ENCODE measurements around the gene FAM180A.

The FAM180A gene

GRCh38 chr7:135756191-135756590 is 7.6 kb upstream of the FAM180A start:
- H3K27me3 ChIP-seq (ENCODE audit: insufficient read depth, low read length, poor library complexity) = no peaks in the 10 kb centered on the region
- H3K9ac ChIP-seq (ENCODE audit: low read length) = no peak overlapping the region
- H4K8ac ChIP-seq (ENCODE audit: low read depth, low read length) = no peak overlapping the region
- no peak overlapping the region for H4K5ac ChIP-seq (ENCODE audit: low read length)
- H3K4me1 ChIP-seq (ENCODE audit: control insufficient read depth, low read depth, low read length) = peaks cover 3% of the 10 kb centered on the region
- H3K79me2 ChIP-seq (ENCODE audit: control insufficient read depth, insufficient read depth, low read length) = no peaks in the 10 kb centered on the region
- no peak overlapping the region for H3K23ac ChIP-seq (ENCODE audit: low read length)
- no peak overlapping the region for H3K4me2 ChIP-seq (ENCODE audit: low read length)
- H2AK5ac ChIP-seq (ENCODE audit: low read length) = no peak overlapping the region
- no peak overlapping the region for H2BK5ac ChIP-seq (ENCODE audit: low read length)
- no peak overlapping the region for H3K18ac ChIP-seq (ENCODE audit: low read length)
- no peak overlapping the region for H3K56ac ChIP-seq (ENCODE audit: low read length)
- H2BK15ac ChIP-seq (replicated peaks; ENCODE audit: low read depth) = no peak overlapping the region
- H3K36me3 ChIP-seq (ENCODE audit: control insufficient read depth, insufficient read depth, low read length) = no peaks in the 10 kb centered on the region
- no CpG with 5 or more reads among the region's 5 CpGs for WGBS (ENCODE audit: extremely low coverage, insufficient coverage, low lambda C conversion rate)
- DNase-seq = no peak
- H3K79me1 ChIP-seq (ENCODE audit: low read length) = no peaks in the 10 kb centered on the region
- H3K27ac ChIP-seq (ENCODE audit: low read depth, low read length) = no peak overlapping the region
- H2BK120ac ChIP-seq (ENCODE audit: low read depth, low read length) = no peak overlapping the region
- no peak overlapping the region for H3K4ac ChIP-seq (ENCODE audit: low read depth, low read length)
- H3K4me3 ChIP-seq (ENCODE audit: low read length) = no peak overlapping the region

DNA sequence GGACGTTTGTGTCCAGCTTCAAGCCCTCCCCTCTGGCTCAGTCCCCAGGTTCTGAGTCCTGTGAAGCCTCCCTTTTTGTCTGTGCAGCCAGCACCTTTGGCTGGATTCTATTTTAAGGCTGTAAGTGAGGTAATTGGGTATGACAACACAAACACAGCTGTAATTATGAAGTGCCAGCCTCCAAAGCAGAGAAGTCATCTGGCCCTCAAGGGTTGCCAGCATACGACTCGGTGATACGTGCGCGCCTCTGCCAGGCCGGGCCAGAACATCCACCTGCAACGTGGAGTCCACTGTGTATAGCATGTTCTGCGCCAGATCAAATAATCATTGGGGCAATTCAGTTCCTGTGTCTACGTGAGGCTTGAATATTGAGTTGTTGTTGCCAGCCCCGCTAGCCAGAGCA is 6.7 kb upstream of the FAM180A start:
- H3K36me3 ChIP-seq (ENCODE audit: control insufficient read depth, insufficient read depth, low read length) = no peaks in the 10 kb centered on the region
- H3K56ac ChIP-seq (ENCODE audit: low read length) = no peak overlapping the region
- no peaks in the 10 kb centered on the region for H3K79me2 ChIP-seq (ENCODE audit: control insufficient read depth, insufficient read depth, low read length)
- no peaks in the 10 kb centered on the region for H3K27me3 ChIP-seq (ENCODE audit: insufficient read depth, low read length, poor library complexity)
- H4K8ac ChIP-seq (ENCODE audit: low read depth, low read length) = no peak overlapping the region
- DNase-seq = no peak
- no peak overlapping the region for H3K4me2 ChIP-seq (ENCODE audit: low read length)
- H4K5ac ChIP-seq (ENCODE audit: low read length) = no peak overlapping the region
- WGBS (ENCODE audit: extremely low coverage, insufficient coverage, low lambda C conversion rate) = no CpG with 5 or more reads among the region's 11 CpGs
- H3K9ac ChIP-seq (ENCODE audit: low read length) = no peak overlapping the region
- H3K4me1 ChIP-seq (ENCODE audit: control insufficient read depth, low read depth, low read length) = peaks cover 3% of the 10 kb centered on the region
- H3K27ac ChIP-seq (ENCODE audit: low read depth, low read length) = no peak overlapping the region
- no peak overlapping the region for H3K18ac ChIP-seq (ENCODE audit: low read length)
- H2BK120ac ChIP-seq (ENCODE audit: low read depth, low read length) = no peak overlapping the region
- H3K23ac ChIP-seq (ENCODE audit: low read length) = no peak overlapping the region
- H2BK5ac ChIP-seq (ENCODE audit: low read length) = no peak overlapping the region
- H3K4me3 ChIP-seq (ENCODE audit: low read length) = no peak overlapping the region
- no peak overlapping the region for H2AK5ac ChIP-seq (ENCODE audit: low read length)
- H2BK15ac ChIP-seq (replicated peaks; ENCODE audit: low read depth) = no peak overlapping the region
- no peak overlapping the region for H3K4ac ChIP-seq (ENCODE audit: low read depth, low read length)
- no peaks in the 10 kb centered on the region for H3K79me1 ChIP-seq (ENCODE audit: low read length)

- Histone ChIP-seq H3K36me3 (ENCODE audit: control insufficient read depth, insufficient read depth, low read length) (no peaks in the 10 kb centered on the region), H2BK120ac (ENCODE audit: low read depth, low read length) (no peak overlapping the region), H3K27me3 (ENCODE audit: insufficient read depth, low read length, poor library complexity) (no peaks in the 10 kb centered on the region), H2BK5ac (ENCODE audit: low read length) (no peak overlapping the region), H3K79me2 (ENCODE audit: control insufficient read depth, insufficient read depth, low read length) (no peaks in the 10 kb centered on the region), H3K4me1 (ENCODE audit: control insufficient read depth, low read depth, low read length) (peaks cover 3% of the 10 kb centered on the region), H3K4me2 (ENCODE audit: low read length) (no peak overlapping the region), H3K56ac (ENCODE audit: low read length) (no peak overlapping the region), H3K79me1 (ENCODE audit: low read length) (no peaks in the 10 kb centered on the region), H3K4me3 (ENCODE audit: low read length) (no peak overlapping the region), H3K23ac (ENCODE audit: low read length) (no peak overlapping the region), H2AK5ac (ENCODE audit: low read length) (no peak overlapping the region), H3K4ac (ENCODE audit: low read depth, low read length) (no peak overlapping the region), H3K18ac (ENCODE audit: low read length) (no peak overlapping the region), H4K8ac (ENCODE audit: low read depth, low read length) (no peak overlapping the region), H2BK15ac (replicated peaks; ENCODE audit: low read depth) (no peak overlapping the region), H4K5ac (ENCODE audit: low read length) (no peak overlapping the region), H3K9ac (ENCODE audit: low read length) (no peak overlapping the region), H3K27ac (ENCODE audit: low read depth, low read length) (no peak overlapping the region)
- WGBS (ENCODE audit: extremely low coverage, insufficient coverage, low lambda C conversion rate) = no CpG with 5 or more reads among the region's 8 CpGs
- no peak for DNase-seq
These were observed 5.2 kb upstream of the FAM180A start for GRCh38 chr7:135753616-135754413.

- Histone ChIP-seq H3K79me2 (ENCODE audit: control insufficient read depth, insufficient read depth, low read length) (no peaks in the 10 kb centered on the region), H4K8ac (ENCODE audit: low read depth, low read length) (no peak overlapping the region), H4K5ac (ENCODE audit: low read length) (no peak overlapping the region), H3K36me3 (ENCODE audit: control insufficient read depth, insufficient read depth, low read length) (no peaks in the 10 kb centered on the region), H3K23ac (ENCODE audit: low read length) (no peak overlapping the region), H2BK15ac (replicated peaks; ENCODE audit: low read depth) (no peak overlapping the region), H3K18ac (ENCODE audit: low read length) (no peak overlapping the region), H3K4me1 (ENCODE audit: control insufficient read depth, low read depth, low read length) (no peaks in the 10 kb centered on the region), H2BK120ac (ENCODE audit: low read depth, low read length) (no peak overlapping the region), H2BK5ac (ENCODE audit: low read length) (no peak overlapping the region), H3K9ac (ENCODE audit: low read length) (no peak overlapping the region), H2AK5ac (ENCODE audit: low read length) (no peak overlapping the region), H3K27ac (ENCODE audit: low read depth, low read length) (no peak overlapping the region), H3K4ac (ENCODE audit: low read depth, low read length) (no peak overlapping the region), H3K79me1 (ENCODE audit: low read length) (no peaks in the 10 kb centered on the region), H3K27me3 (ENCODE audit: insufficient read depth, low read length, poor library complexity) (no peaks in the 10 kb centered on the region), H3K4me3 (ENCODE audit: low read length) (no peak overlapping the region), H3K4me2 (ENCODE audit: low read length) (no peak overlapping the region), H3K56ac (ENCODE audit: low read length) (no peak overlapping the region)
- DNase-seq = no peak
- WGBS (ENCODE audit: extremely low coverage, insufficient coverage, low lambda C conversion rate) = no CpG with 5 or more reads among the region's 8 CpGs
These were observed 1.2 kb downstream of the FAM180A start for GRCh38 chr7:135747366-135747765.

DNA sequence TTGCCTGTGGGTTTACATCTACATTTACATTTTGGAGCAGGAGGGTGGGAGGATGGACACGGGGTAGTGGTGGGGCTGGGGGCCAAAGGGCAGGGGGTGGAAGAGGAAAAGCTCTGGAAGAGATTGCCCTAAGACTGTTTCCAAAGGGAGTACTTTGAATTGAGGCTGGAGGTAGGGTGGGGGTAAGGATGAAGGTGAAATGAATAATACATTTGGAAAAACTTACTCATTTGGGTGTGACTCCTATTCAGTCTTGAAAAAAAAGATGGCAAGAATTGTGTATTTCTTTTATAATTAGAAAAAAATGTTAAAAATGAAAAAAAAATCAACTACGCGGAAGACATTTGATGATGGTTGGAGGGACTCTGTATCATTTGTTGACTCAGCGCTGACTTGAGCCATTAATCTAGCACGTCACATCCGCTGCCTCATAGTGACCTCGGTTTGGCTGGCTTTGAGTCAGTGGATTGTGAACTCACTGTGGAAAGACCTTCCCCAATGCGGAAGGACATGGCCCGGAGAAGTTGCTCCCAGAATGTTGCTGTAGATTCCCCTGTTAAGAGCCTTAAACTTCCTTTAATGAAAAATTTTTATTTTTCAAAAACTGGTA is 2.8 kb downstream of the FAM180A start:
- no peak overlapping the region for H3K4ac ChIP-seq (ENCODE audit: low read depth, low read length)
- H4K8ac ChIP-seq (ENCODE audit: low read depth, low read length) = no peak overlapping the region
- no peak overlapping the region for H3K9ac ChIP-seq (ENCODE audit: low read length)
- no peak overlapping the region for H3K4me2 ChIP-seq (ENCODE audit: low read length)
- no peak overlapping the region for H2AK5ac ChIP-seq (ENCODE audit: low read length)
- DNase-seq = no peak
- no peak overlapping the region for H3K23ac ChIP-seq (ENCODE audit: low read length)
- no peaks in the 10 kb centered on the region for H3K36me3 ChIP-seq (ENCODE audit: control insufficient read depth, insufficient read depth, low read length)
- H3K27ac ChIP-seq (ENCODE audit: low read depth, low read length) = no peak overlapping the region
- H3K79me1 ChIP-seq (ENCODE audit: low read length) = no peaks in the 10 kb centered on the region
- H3K4me3 ChIP-seq (ENCODE audit: low read length) = no peak overlapping the region
- no peaks in the 10 kb centered on the region for H3K4me1 ChIP-seq (ENCODE audit: control insufficient read depth, low read depth, low read length)
- H2BK15ac ChIP-seq (replicated peaks; ENCODE audit: low read depth) = no peak overlapping the region
- H3K18ac ChIP-seq (ENCODE audit: low read length) = no peak overlapping the region
- no peaks in the 10 kb centered on the region for H3K79me2 ChIP-seq (ENCODE audit: control insufficient read depth, insufficient read depth, low read length)
- WGBS (ENCODE audit: extremely low coverage, insufficient coverage, low lambda C conversion rate) = no CpG with 5 or more reads among the region's 9 CpGs
- H2BK5ac ChIP-seq (ENCODE audit: low read length) = no peak overlapping the region
- H3K27me3 ChIP-seq (ENCODE audit: insufficient read depth, low read length, poor library complexity) = no peaks in the 10 kb centered on the region
- H3K56ac ChIP-seq (ENCODE audit: low read length) = no peak overlapping the region
- H2BK120ac ChIP-seq (ENCODE audit: low read depth, low read length) = no peak overlapping the region
- H4K5ac ChIP-seq (ENCODE audit: low read length) = no peak overlapping the region
